H1 (cell line): ENCODE data around the gene POFUT2. TPM values are rescaled to one million over a fixed set of nuclear protein-coding genes. Genes with fewer than 3 reads are reported as not detected.

ENCODE experiments used
- CTCF ChIA-PET: fragments of 300-600 bp; sonication (Branson Sonifier 250); formaldehyde crosslinking; loops from one replicate; lab custom pipeline; 2021; ENCODE audit not compliant: partially characterized antibody; lab: Charles Lee
- POLR2A ChIA-PET: fragments of 300-600 bp; sonication (Branson Sonifier 250); formaldehyde crosslinking; loops from one replicate; lab custom pipeline; 2021; ENCODE audit warnings: inconsistent platforms; ENCODE audit not compliant: partially characterized antibody; lab: Charles Lee
- DNase-seq, 2 experiments: peaks; one replicate each; pipeline versions ENCODE4 v3.0.0 to v3.0.0-alpha.2; 2010 to 2022; ENCODE audit warnings: low spot score in 2 of 2, low read depth in 1 of 2, mixed read lengths in 1 of 2
- FAIRE-seq: peaks from 2 replicates; lab custom pipeline; 2011; peaks lifted over from hg19 to GRCh38; lab: Jason Lieb, UNC
- H2AFZ ChIP-seq: 2 replicates; pipeline ENCODE4 v1.8.1; 2012; ENCODE audit warnings: low read length, inconsistent platforms
- H2AK5ac ChIP-seq: 2 replicates; pipeline ENCODE4 v1.6.1; 2013; ENCODE audit warnings: low read depth, low read length
- H2BK120ac ChIP-seq: replicated peaks from 2 replicates; pipeline ENCODE3; 2013; ENCODE audit warnings: low read depth, low read length, inconsistent platforms
- H2BK12ac ChIP-seq: 2 replicates; pipeline ENCODE4 v1.6.1; 2013; ENCODE audit warnings: low read depth, low read length
- H2BK15ac ChIP-seq: 2 replicates; pipeline ENCODE4 v1.6.1; 2013; ENCODE audit warnings: low read length
- H2BK20ac ChIP-seq: 2 replicates; pipeline ENCODE4 v1.6.1; 2013; ENCODE audit warnings: low read length
- H2BK5ac ChIP-seq: 2 replicates; pipeline ENCODE4 v1.6.1; 2013; ENCODE audit warnings: low read depth, low read length
- H3K14ac ChIP-seq: 2 replicates; pipeline ENCODE4 v1.6.1; 2013; ENCODE audit warnings: inconsistent platforms; ENCODE audit not compliant: insufficient read length
- H3K18ac ChIP-seq: 2 replicates; pipeline ENCODE4 v1.6.1; 2013; ENCODE audit warnings: low read length; ENCODE audit errors: extremely low read depth
- H3K23ac ChIP-seq: 2 replicates; pipeline ENCODE4 v1.6.1; 2013; ENCODE audit warnings: inconsistent platforms; ENCODE audit not compliant: insufficient read length
- H3K23me2 ChIP-seq: 2 replicates; pipeline ENCODE4 v1.6.1; 2013; ENCODE audit warnings: low read depth, low read length
- H3K27ac ChIP-seq: 2 replicates; pipeline ENCODE4 v1.6.1; 2011; ENCODE audit warnings: low read depth, low read length, inconsistent platforms
- H3K27me3 ChIP-seq, 4 experiments: replicated peaks in 1 of 4; 1 replicate in 1 of 4; 2 replicates in 3 of 4; pipeline versions ENCODE4 v1.6.1 to v1.8.1; 2011 to 2013; ENCODE audit warnings: low read length in 3 of 4, mild to moderate bottlenecking in 3 of 4, inconsistent platforms in 2 of 4, mixed read lengths in 2 of 4, moderate library complexity in 1 of 4; ENCODE audit not compliant: control insufficient read depth in 3 of 4, insufficient read depth in 3 of 4; ENCODE audit errors: extremely low read depth in 1 of 4
- H3K36me3 ChIP-seq, 4 experiments: 2 replicates each; pipeline versions ENCODE4 v1.6.1 to v1.8.1; 2011 to 2013; ENCODE audit warnings: mild to moderate bottlenecking in 4 of 4, low read length in 3 of 4, moderate library complexity in 2 of 4, control low read depth in 1 of 4, inconsistent platforms in 1 of 4; ENCODE audit not compliant: insufficient read depth in 4 of 4, control insufficient read depth in 2 of 4
- H3K4ac ChIP-seq: replicated peaks from 2 replicates; pipeline ENCODE3; 2013; ENCODE audit warnings: low read length, low read depth, mixed read lengths, inconsistent platforms; ENCODE audit not compliant: insufficient read length
- H3K4me1 ChIP-seq, 4 experiments: replicated peaks in 1 of 4; 1 replicate in 1 of 4; 2 replicates in 3 of 4; pipeline versions ENCODE4 v1.6.1 to v1.8.1; 2011 to 2013; ENCODE audit warnings: low read length in 3 of 4, inconsistent platforms in 2 of 4, mixed read lengths in 1 of 4; ENCODE audit not compliant: insufficient read depth in 4 of 4, control insufficient read depth in 3 of 4
- H3K4me2 ChIP-seq, 2 experiments: 2 replicates each; pipeline versions ENCODE4 v1.6.1 to v1.8.1; 2011 to 2013; ENCODE audit warnings: low read depth in 2 of 2, low read length in 2 of 2, control low read depth in 1 of 2, inconsistent platforms in 1 of 2, mild to moderate bottlenecking in 1 of 2; ENCODE audit not compliant: insufficient read depth in 1 of 2
- H3K4me3 ChIP-seq, 4 experiments: fragments of 200-600, 300-600 bp in 1 of 4; sonication (generic), shearing (Covaris generic), sonication (Bioruptor Twin) in 1 of 4; 2 replicates each; pipeline versions ENCODE4 v1.5.1 to v1.8.1; 2011 to 2016; ENCODE audit warnings: low read length in 4 of 4, low read depth in 3 of 4, control low read depth in 2 of 4, inconsistent platforms in 2 of 4, mild to moderate bottlenecking in 2 of 4, mixed read lengths in 1 of 4, moderate library complexity in 1 of 4; ENCODE audit not compliant: insufficient read depth in 2 of 4; ENCODE audit errors: extremely low read depth in 1 of 4
- H3K56ac ChIP-seq: replicated peaks from 2 replicates; pipeline ENCODE3; 2013; ENCODE audit warnings: low read depth, mild to moderate bottlenecking, mixed read lengths, low read length, inconsistent platforms; ENCODE audit not compliant: insufficient read length
- H3K79me1 ChIP-seq: 2 replicates; pipeline ENCODE4 v1.6.1; 2013; ENCODE audit warnings: low read depth, low read length, control low read depth
- H3K79me2 ChIP-seq, 2 experiments: 2 replicates each; pipeline versions ENCODE4 v1.6.1 to v1.8.1; 2012 to 2013; ENCODE audit warnings: low read length in 2 of 2, mild to moderate bottlenecking in 2 of 2, inconsistent platforms in 1 of 2; ENCODE audit not compliant: insufficient read depth in 2 of 2, control insufficient read depth in 1 of 2
- H3K9ac ChIP-seq, 4 experiments: replicated peaks in 1 of 4; 1 replicate in 1 of 4; 2 replicates in 3 of 4; pipeline versions ENCODE4 v1.6.1 to v1.8.1; 2011 to 2013; ENCODE audit warnings: low read depth in 3 of 4, low read length in 3 of 4, control low read depth in 2 of 4, mild to moderate bottlenecking in 2 of 4, moderate library complexity in 2 of 4, inconsistent platforms in 1 of 4; ENCODE audit errors: extremely low read depth in 1 of 4
- H3K9me3 ChIP-seq, 2 experiments: 2 replicates each; pipeline versions ENCODE4 v1.6.1 to v1.8.1; 2012 to 2013; ENCODE audit warnings: mild to moderate bottlenecking in 2 of 2, moderate library complexity in 2 of 2, control low read depth in 1 of 2, inconsistent platforms in 1 of 2, low read depth in 1 of 2, low read length in 1 of 2, mixed read lengths in 1 of 2; ENCODE audit not compliant: insufficient read depth in 2 of 2
- H4K20me1 ChIP-seq, 2 experiments: replicated peaks in 1 of 2; 2 replicates each; pipeline versions ENCODE3 to v1.8.1; 2011 to 2013; ENCODE audit warnings: inconsistent platforms in 2 of 2, low read length in 2 of 2, mild to moderate bottlenecking in 1 of 2; ENCODE audit not compliant: insufficient read depth in 2 of 2, control insufficient read depth in 1 of 2
- H4K5ac ChIP-seq: 2 replicates; pipeline ENCODE4 v1.6.1; 2013; ENCODE audit warnings: low read length, low read depth, mixed read lengths, inconsistent platforms; ENCODE audit not compliant: insufficient read length
- H4K8ac ChIP-seq: 2 replicates; pipeline ENCODE4 v1.8.0; 2013; ENCODE audit warnings: mild to moderate bottlenecking, moderate library complexity, low read length, inconsistent platforms; ENCODE audit not compliant: insufficient read depth; ENCODE audit errors: extremely low read depth
- H4K91ac ChIP-seq: replicated peaks from 2 replicates; pipeline ENCODE3; 2013; ENCODE audit warnings: low read length, mixed read lengths, inconsistent platforms; ENCODE audit not compliant: insufficient read length
- BACH1 ChIP-seq: IDR thresholded peaks from 2 replicates; pipeline ENCODE4 v1.6.1; 2012; ENCODE audit warnings: low read length, improper control_type of control experiment
- FOSL1 ChIP-seq: IDR thresholded peaks from 2 replicates; pipeline ENCODE4 v1.6.1; 2011; ENCODE audit warnings: mild to moderate bottlenecking, low read depth, low read length, moderate library complexity; ENCODE audit not compliant: insufficient read depth
- GABPA ChIP-seq: IDR thresholded peaks from 2 replicates; pipeline ENCODE4 v1.6.1; 2011; ENCODE audit warnings: mild to moderate bottlenecking, low read length, moderate library complexity, borderline replicate concordance; ENCODE audit not compliant: insufficient read depth
- JUN ChIP-seq: IDR thresholded peaks from 2 replicates; pipeline ENCODE4 v1.6.1; 2011; ENCODE audit warnings: low read depth, mild to moderate bottlenecking, improper control_type of control experiment, low read length
- KDM1A ChIP-seq: fragments of 200-600, 300-600 bp; sonication (generic); IDR thresholded peaks from 2 replicates; pipeline ENCODE4 v1.7.1; 2016; ENCODE audit warnings: mild to moderate bottlenecking, low read length, borderline replicate concordance
- POLR2A ChIP-seq, 2 experiments: IDR thresholded peaks; 1 replicate in 1 of 2; 2 replicates in 1 of 2; pipeline ENCODE4 v1.6.1; 2011; ENCODE audit warnings: low read depth in 2 of 2, low read length in 2 of 2, mild to moderate bottlenecking in 2 of 2; ENCODE audit errors: control extremely low read depth in 1 of 2
- RBBP5 ChIP-seq: IDR thresholded peaks from 2 replicates; pipeline ENCODE4 v1.7.1; 2012; ENCODE audit warnings: low read depth, mild to moderate bottlenecking, inconsistent platforms, low read length, moderate library complexity, borderline replicate concordance
- SP2 ChIP-seq: IDR thresholded peaks from 2 replicates; pipeline ENCODE4 v1.6.1; 2012; ENCODE audit warnings: mild to moderate bottlenecking, low read length, inconsistent platforms
- SP4 ChIP-seq: IDR thresholded peaks from 2 replicates; pipeline ENCODE4 v1.6.1; 2012; ENCODE audit warnings: low read length, inconsistent platforms
- SRF ChIP-seq: IDR thresholded peaks from 2 replicates; pipeline ENCODE4 v1.6.1; 2011; ENCODE audit warnings: mild to moderate bottlenecking, low read depth, low read length, moderate library complexity
- TEAD4 ChIP-seq: IDR thresholded peaks from 2 replicates; pipeline ENCODE4 v1.6.1; 2012; ENCODE audit warnings: low read depth, low read length, inconsistent platforms, mixed read lengths
- WGBS, 2 experiments: shearing (Covaris generic) in 1 of 2; methylation state at CpG; one replicate each; pipeline versions ENCODE4 v1.1.6 to v1.1.7; 2013 to 2015; ENCODE audit warnings: low lambda C conversion rate in 2 of 2, mixed read lengths in 2 of 2, inconsistent platforms in 1 of 2, low coverage in 1 of 2, missing lambda C conversion rate in 1 of 2; ENCODE audit not compliant: insufficient replicate concordance in 2 of 2, insufficient coverage in 1 of 2, insufficient read length in 1 of 2; ENCODE audit errors: extremely low coverage in 1 of 2, missing lambda C conversion rate in 1 of 2; 5-methylcytosine and 5-hydroxymethylcytosine counted together
- polyA plus RNA-seq, 7 experiments: library from polyadenylated mRNA; depleted of rRNA in 3 of 7; stranded (reverse) in 5 of 7; unstranded in 2 of 7; fragments of >200 nt in 5 of 7; fragments of 200-250 nt in 2 of 7; gene quantifications; 1 replicate in 5 of 7; 2 replicates in 1 of 7; 4 replicates in 1 of 7; pipeline versions ENCODE4 v1.2.1 to v1.2.3, GENCODE V29; 2011 to 2013; ENCODE audit warnings: missing spikeins in 2 of 7, mixed read lengths in 2 of 7
- total RNA-seq: library from RNA; stranded (reverse); fragmentation: NEBNext Ultra II Directional; extraction: Animal tissue kit (Norgen Biotek cat#: 25700); gene quantifications from 2 replicates; pipeline ENCODE4 v1.2.1, GENCODE V29; 2021

POFUT2 gene
- total and polyA plus RNA-seq, 2 of the 8 experiments (the other 6 are each of a cell fraction or from before 2014, with no cell fraction given), result 13.7 to 32.1 TPM

DNA sequence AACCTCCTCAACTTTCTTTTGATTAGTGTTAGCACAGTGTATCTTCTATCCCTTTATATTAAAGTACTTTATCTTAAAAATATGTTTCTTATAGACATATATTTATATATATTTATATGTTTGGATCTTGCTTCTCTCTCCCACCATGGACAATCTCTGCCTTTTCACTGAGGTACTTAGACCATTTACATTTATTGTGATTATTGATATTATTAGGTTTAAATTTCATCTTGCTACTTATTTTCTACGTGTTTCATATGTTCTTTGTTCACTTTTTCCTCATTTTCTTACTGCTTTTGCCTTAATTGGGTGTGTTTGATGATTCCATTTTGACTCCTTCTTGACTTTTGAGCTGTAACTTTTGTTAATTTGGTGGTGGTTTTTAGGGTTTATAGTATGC lies 70.7 kb downstream of the POFUT2 start:
- H3K79me1 ChIP-seq, result no peaks in the 10 kb centered on the region
- H3K79me2 ChIP-seq, result no peaks in the 10 kb centered on the region
- H2BK15ac ChIP-seq, result no peak overlapping the region
- no peak overlapping the region for H4K5ac ChIP-seq
- no peak overlapping the region for H4K8ac ChIP-seq
- TF ChIP-seq JUN, result no peak
- TF ChIP-seq SP4, result no peak
- TF ChIP-seq SP2, result no peak
- no peak for TF ChIP-seq RBBP5
- TF ChIP-seq SRF, result no peak
- no peak for TF ChIP-seq FOSL1
- no peak for TF ChIP-seq POLR2A (IDR thresholded peaks at IDR 0.05; ENCODE audit: control extremely low read depth in 1 of 2, low read depth in 2 of 2, low read length in 2 of 2)
- TF ChIP-seq TEAD4, result no peak
- no peak for TF ChIP-seq GABPA
- TF ChIP-seq BACH1, result no peak
- no peak for TF ChIP-seq KDM1A
- TF ChIP-seq, all 59 proteins: peak for 0
- Histone ChIP-seq H3K23ac (no peak overlapping the region), H3K4ac (no peak overlapping the region), H4K91ac (no peak overlapping the region), H2BK120ac (no peak overlapping the region), H3K36me3 (no peaks in the 10 kb centered on the region), H3K23me2 (no peaks in the 10 kb centered on the region), H3K18ac (no peak overlapping the region), H3K56ac (no peak overlapping the region), H2AK5ac (no peak overlapping the region), H3K4me2 (no peak overlapping the region), H2BK20ac (no peak overlapping the region), H3K27me3 (no peaks in the 10 kb centered on the region), H3K4me3 (no peak overlapping the region), H3K27ac (no peak overlapping the region), H2AFZ (no peak overlapping the region), H2BK12ac (no peak overlapping the region), H4K20me1 (no peaks in the 10 kb centered on the region), H3K9ac (no peak overlapping the region), H3K14ac (no peak overlapping the region), H2BK5ac (no peak overlapping the region), H3K9me3 (0 out of 4 replicates have a peak, but pooled peaks cover 0 to 3% of the 10 kb centered on the region in 2 experiments), H3K4me1 (peaks cover 0 to 3% (median 0%) of the 10 kb centered on the region in 4 experiments; a peak in 1 of 7 replicates)
- CTCF ChIA-PET, result no interaction called here
- no peak for FAIRE-seq
- POLR2A ChIA-PET, result no interaction called here
- no peak for DNase-seq
- 79% methylated on average over 1 of the region's 1 CpG; no CpG with 5 or more reads in 1 of the 2 experiments for WGBS, 2 experiments
